Frontal cortex (tissue), 4 donors: Measurements from ENCODE around the gene C7. TPM values are rescaled to one million over a fixed set of nuclear protein-coding genes. Genes with fewer than 3 reads are reported as not detected.
"Not testable (repeated sequence)": the region's sequence is repeated elsewhere in the genome, so short reads cannot be mapped to it uniquely, and the experiment has no call there.

Experiments used
- DNase-seq, 2 donors: peaks; one replicate each; pipeline ENCODE4 v3.0.0; 2012; ENCODE audit warnings: low spot score in 2 of 2
- FAIRE-seq: peaks from 2 replicates; lab custom pipeline; 2012; peaks lifted over from hg19 to GRCh38; lab: Jason Lieb, UNC
- small RNA-seq: library from RNA; depleted of rRNA; stranded (forward); fragments of <200 nt; gene quantifications from one replicate; pipeline ENCODE3, GENCODE V24; 2014
- total RNA-seq: library from RNA; depleted of rRNA; stranded (reverse); fragments of >200 nt; gene quantifications from one replicate; pipeline ENCODE4 v1.2.3, GENCODE V29; 2014
- donor health status: control.
- donor health status: control.
- donor health status: control.

Gene C7
- total RNA-seq, 1 donor from 2014 or later, result 8.2 TPM

- FAIRE-seq, result no peak
- no peak for DNase-seq
These were observed 77.4 kb downstream of the C7 start for GRCh38 chr5:40986666-40987065.

GRCh38 chr5:40987349-40987748 is 78.1 kb downstream of the C7 start:
- DNase-seq (no peak), FAIRE-seq (no peak)

- no peak for DNase-seq
- FAIRE-seq, result no peak
These were observed 79.6 kb downstream of the C7 start for GRCh38 chr5:40988746-40989510.

GRCh38 chr5:40991168-40991980 is 82.1 kb downstream of the C7 start:
- DNase-seq (peak; percentile 6 to 7), FAIRE-seq (no peak)

- FAIRE-seq, result no peak
- DNase-seq, result no peak
These were observed 82.8 kb downstream of the C7 start for GRCh38 chr5:40991981-40992559.

GRCh38 chr5:40995801-40996586 is 86.7 kb downstream of the C7 start:
- no peak for FAIRE-seq
- no peak for DNase-seq

GRCh38 chr5:40999142-40999541 is 89.8 kb downstream of the C7 start:
- DNase-seq (no peak), FAIRE-seq (no peak)

- no peak for FAIRE-seq
- DNase-seq, result no peak
These were observed 90.7 kb downstream of the C7 start for GRCh38 chr5:40999966-41000365.

GRCh38 chr5:41003670-41004376 is 94.5 kb downstream of the C7 start:
- no peak for FAIRE-seq
- no peak for DNase-seq

GRCh38 chr5:41004931-41005330 is 95.6 kb downstream of the C7 start:
- no peak for FAIRE-seq
- DNase-seq, result no peak

- DNase-seq (no peak), FAIRE-seq (no peak)
These were observed 99.9 kb downstream of the C7 start for GRCh38 chr5:41009232-41009631.

GRCh38 chr5:41010572-41010971 is 101.3 kb downstream of the C7 start:
- DNase-seq, result no peak
- no peak for FAIRE-seq

- DNase-seq (no peak), FAIRE-seq (no peak)
These were observed 103.0 kb downstream of the C7 start for GRCh38 chr5:41012318-41012717.

GRCh38 chr5:41022600-41022999 is 113.3 kb downstream of the C7 start:
- not testable (repeated sequence) for FAIRE-seq, DNase-seq

Small RNA genes within 50 kb of the gene (small RNA-seq; reads per million reads assigned to genes)
- gene AC114967.1 (not detected), gene RNU7-161P (not detected)

Other genes with a start within 250 kb of the C7 start
- gene PTGER4, start 229.6 kb upstream of the C7 start, total RNA-seq, result 1.6 TPM
- 64.4 TPM for gene TTC33, start 153.5 kb upstream of the C7 start, total RNA-seq
- gene PRKAA1, start 111.1 kb upstream of the C7 start, total RNA-seq, result 61.1 TPM
- 1,378 TPM for gene RPL37, start 74.3 kb upstream of the C7 start, total RNA-seq
- 0.82 TPM for gene CARD6, start 68.1 kb upstream of the C7 start, total RNA-seq
- not detected for gene MROH2B, start 161.8 kb downstream of the C7 start, total RNA-seq